Neural progenitor cell (in vitro differentiated cells): ENCODE data around the gene ACP7.

Experiments
- EZH2 ChIP-seq: fragments of 200-600 bp; sonication (generic); IDR thresholded peaks from 2 replicates; pipeline ENCODE4 v1.6.1; 2017; ENCODE audit warnings: antibody characterized with exemption, mild to moderate bottlenecking, moderate library complexity
- TF ChIP-seq, protein P1 (sequence below): fragments of 200-600 bp; sonication (generic); IDR thresholded peaks from 2 replicates; pipeline ENCODE4 v1.5.1; 2017; ENCODE audit warnings: antibody characterized with exemption, mild to moderate bottlenecking

DNA sequence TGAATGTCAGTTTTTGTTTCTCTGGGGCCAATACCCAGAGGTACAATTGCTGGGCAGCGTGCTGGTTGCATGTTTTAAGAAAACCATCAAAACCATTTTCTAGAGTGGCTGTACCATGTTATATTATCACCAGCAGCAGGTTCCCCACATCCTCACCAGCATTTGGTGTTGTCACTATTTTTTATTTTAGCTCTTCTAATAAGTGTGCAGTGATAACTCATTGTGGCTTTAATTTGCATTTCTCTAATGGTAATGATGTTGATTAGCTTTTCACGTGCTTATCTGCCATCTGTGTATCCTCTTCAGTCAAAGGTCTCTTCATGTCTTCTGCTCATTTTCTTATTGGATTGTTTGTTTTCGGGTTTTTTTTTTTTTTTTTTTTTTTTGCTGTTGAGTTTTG lies 63.3 kb downstream of the ACP7 start:
- TF ChIP-seq, protein P1, sequence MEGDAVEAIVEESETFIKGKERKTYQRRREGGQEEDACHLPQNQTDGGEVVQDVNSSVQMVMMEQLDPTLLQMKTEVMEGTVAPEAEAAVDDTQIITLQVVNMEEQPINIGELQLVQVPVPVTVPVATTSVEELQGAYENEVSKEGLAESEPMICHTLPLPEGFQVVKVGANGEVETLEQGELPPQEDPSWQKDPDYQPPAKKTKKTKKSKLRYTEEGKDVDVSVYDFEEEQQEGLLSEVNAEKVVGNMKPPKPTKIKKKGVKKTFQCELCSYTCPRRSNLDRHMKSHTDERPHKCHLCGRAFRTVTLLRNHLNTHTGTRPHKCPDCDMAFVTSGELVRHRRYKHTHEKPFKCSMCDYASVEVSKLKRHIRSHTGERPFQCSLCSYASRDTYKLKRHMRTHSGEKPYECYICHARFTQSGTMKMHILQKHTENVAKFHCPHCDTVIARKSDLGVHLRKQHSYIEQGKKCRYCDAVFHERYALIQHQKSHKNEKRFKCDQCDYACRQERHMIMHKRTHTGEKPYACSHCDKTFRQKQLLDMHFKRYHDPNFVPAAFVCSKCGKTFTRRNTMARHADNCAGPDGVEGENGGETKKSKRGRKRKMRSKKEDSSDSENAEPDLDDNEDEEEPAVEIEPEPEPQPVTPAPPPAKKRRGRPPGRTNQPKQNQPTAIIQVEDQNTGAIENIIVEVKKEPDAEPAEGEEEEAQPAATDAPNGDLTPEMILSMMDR = no peak
- no peak for TF ChIP-seq EZH2
